ENCODE data around the gene SERINC2. TPM values are rescaled to one million over a fixed set of nuclear protein-coding genes. Genes with fewer than 3 reads are reported as not detected.
"Not testable (repeated sequence)": the region's sequence is repeated elsewhere in the genome, so short reads cannot be mapped to it uniquely, and the experiment has no call there.

SERINC2 gene
- total RNA-seq, 2 experiments from 2014 or later = 0.29 TPM; not detected in 1

GRCh38 chr1:31479811-31480210, 66.8 kb downstream of the SERINC2 start:
- CTCF ChIA-PET = no interaction called here
- POLR2A ChIA-PET = no interaction called here

- POLR2A ChIA-PET, CTCF ChIA-PET: not testable (repeated sequence)
These were observed 67.4 kb downstream of the SERINC2 start for GRCh38 chr1:31480426-31480825.

GRCh38 chr1:31482482-31483011, 69.5 kb downstream of the SERINC2 start:
- ChIA-PET CTCF (no interaction called here), POLR2A (no interaction called here)

GRCh38 chr1:31483012-31483946, 70.3 kb downstream of the SERINC2 start:
- POLR2A ChIA-PET = no interaction called here
- CTCF ChIA-PET = no interaction called here

Other genes starting within 250 kb of the SERINC2 start
- not detected for gene NKAIN1, start 173.3 kb upstream of the SERINC2 start, total RNA-seq
- gene SNRNP40, start 116.4 kb upstream of the SERINC2 start, total RNA-seq = 100 to 1,000 TPM; 110 to 117 TPM
- gene ZCCHC17, start 116.2 kb upstream of the SERINC2 start, total RNA-seq = 10 to 100 TPM; 30.3 to 34.3 TPM
- gene FABP3, start 40.1 kb upstream of the SERINC2 start, total RNA-seq = not detected
- not detected for gene TINAGL1, start 163.3 kb downstream of the SERINC2 start, total RNA-seq
- gene HCRTR1, start 204.5 kb downstream of the SERINC2 start, total RNA-seq = not detected
- 10 to 100 TPM; 63.2 to 64.7 TPM for gene PEF1, start 231.7 kb downstream of the SERINC2 start, total RNA-seq